ENCODE results near the gene SETD2. TPM values are rescaled to one million over a fixed set of nuclear protein-coding genes. Genes with fewer than 3 reads are reported as not detected.

Gene SETD2
- total and polyA plus RNA-seq, 2 donors (not counting 1 experiment from before 2014, with no cell fraction given): 22.6 to 91.4 TPM

DNA sequence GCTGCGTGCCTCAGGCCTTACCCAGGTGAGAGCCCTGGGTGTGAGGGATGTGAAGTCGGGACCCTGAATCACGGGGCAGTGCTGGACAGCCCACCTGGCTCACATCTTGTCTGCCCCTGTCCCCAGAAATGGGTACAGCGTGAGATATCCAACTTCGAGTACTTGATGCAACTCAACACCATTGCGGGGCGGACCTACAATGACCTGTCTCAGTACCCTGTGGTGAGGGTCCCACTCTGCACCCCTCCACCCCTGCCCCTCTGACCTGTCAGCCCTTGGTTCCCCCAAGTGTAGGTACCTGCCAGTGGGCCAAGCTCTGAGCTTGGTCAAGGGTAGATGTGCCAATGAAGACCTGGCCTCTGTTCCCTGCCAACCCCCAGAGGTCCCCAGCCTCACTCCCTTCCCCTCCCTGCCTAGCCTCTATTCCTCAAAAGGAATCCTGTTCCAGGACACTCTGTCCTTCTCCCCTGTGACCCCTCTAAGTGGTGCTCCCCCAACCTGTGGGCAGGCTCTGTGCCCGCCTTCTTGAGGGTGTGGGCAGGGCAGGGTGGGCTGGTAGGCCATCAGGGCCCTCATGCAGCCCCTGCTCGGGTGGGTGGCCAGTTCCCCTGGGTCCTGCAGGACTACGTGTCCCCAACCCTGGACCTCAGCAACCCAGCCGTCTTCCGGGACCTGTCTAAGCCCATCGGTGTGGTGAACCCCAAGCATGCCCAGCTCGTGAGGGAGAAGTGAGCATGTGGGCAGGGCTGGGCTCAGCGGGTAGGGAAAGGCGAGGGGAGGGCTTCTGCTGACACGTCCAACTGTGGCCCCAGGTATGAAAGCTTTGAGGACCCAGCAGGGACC lies 159.3 kb downstream of the SETD2 start:
- ChIA-PET POLR2A (no interaction called here), CTCF (no interaction called here)
- peaks cover 0 to 66% of the 10 kb centered on the region in 2 experiments for H3K36me3 ChIP-seq (replicated peaks in 1 of 2; ENCODE audit: control extremely low read depth in 1 of 2, control insufficient read depth in 1 of 2, extremely low read depth in 1 of 2, insufficient read depth in 2 of 2, low read length in 1 of 2)
- TF ChIP-seq EZH2 (IDR thresholded peaks at IDR 0.05; ENCODE audit: borderline replicate concordance, insufficient read depth, low read depth, low read length, poor library complexity, severe bottlenecking) (no peak), CTCF (IDR thresholded peaks at IDR 0.05) (no peak)
- no peak overlapping the region for H3K27ac ChIP-seq (ENCODE audit: low read length in 2 of 2)
- no peaks in the 10 kb centered on the region for H3K27me3 ChIP-seq (replicated peaks in 1 of 4; ENCODE audit: control extremely low read depth in 1 of 4, control insufficient read depth in 3 of 4, insufficient read depth in 4 of 4, low read length in 3 of 4)
- H3K4me1 ChIP-seq (ENCODE audit: control insufficient read depth in 2 of 2, insufficient read depth in 2 of 2, low read length in 2 of 2): peaks cover 6 to 10% of the 10 kb centered on the region in 2 donors
- no peaks in the 10 kb centered on the region for H3K9me3 ChIP-seq (ENCODE audit: control extremely low read depth in 1 of 3, control insufficient read depth in 2 of 3, insufficient read depth in 1 of 3, low read length in 2 of 3)
- Mint-ChIP-seq H3K27ac (no peak overlapping the region), H3K27me3 (no peaks in the 10 kb centered on the region), H3K9me3 (ENCODE audit: insufficient read depth) (no peaks in the 10 kb centered on the region), H3K4me3 (no peak overlapping the region), H3K4me1 (peaks cover 3% of the 10 kb centered on the region)
- intact Hi-C loops (cut with micrococcal nuclease): loop anchor here (5.0 kb wide), 1 partner anchor 312 kb away; the partner anchor contains the start of gene ALS2CL
- no peaks in the 10 kb centered on the region for H4K20me1 ChIP-seq (ENCODE audit: control insufficient read depth, insufficient read depth, low read length, poor library complexity, severe bottlenecking)
- H3K4me2 ChIP-seq (replicated peaks; ENCODE audit: low read depth, low read length, poor library complexity, severe bottlenecking): no peak overlapping the region
- 94% methylated on average over 15 of the region's 17 CpGs for WGBS (ENCODE audit: insufficient coverage)
- DNase-seq: no peak
- H3K9ac ChIP-seq (ENCODE audit: low read length): no peak overlapping the region
- ATAC-seq (ENCODE audit: low read depth): no peak
- no peak overlapping the region for H2AFZ ChIP-seq (ENCODE audit: insufficient read depth, low read depth, low read length, poor library complexity, severe bottlenecking)
- peaks cover 2% of the 10 kb centered on the region for H3K79me2 ChIP-seq (ENCODE audit: control insufficient read depth, insufficient read depth, low read length)
- H3K4me3 ChIP-seq (ENCODE audit: control extremely low read depth in 1 of 5, extremely low read depth in 1 of 5, insufficient read depth in 1 of 5, low read depth in 2 of 5, low read length in 4 of 5): no peak overlapping the region

Measured in B cell (primary cell).